IgD-negative memory B cell (primary cell): ENCODE data around the gene FOXP2. TPM values are rescaled to one million over a fixed set of nuclear protein-coding genes. Genes with fewer than 3 reads are reported as not detected.
A peak's percentile ranks its signal among the peaks of the same experiment; 100 is the strongest.
"Not testable (repeated sequence)": the region's sequence is repeated elsewhere in the genome, so short reads cannot be mapped to it uniquely, and the experiment has no call there.

Source experiments
- H3K27ac Mint-ChIP-seq, 3 donors: one replicate each; pipeline ENCODE4 v1.8.0; 2020 to 2022; ENCODE audit warnings: mild to moderate bottlenecking in 3 of 3, mixed read lengths in 3 of 3, moderate library complexity in 1 of 3
- H3K27me3 Mint-ChIP-seq: one replicate; pipeline ENCODE4 v1.8.0; 2021; ENCODE audit warnings: mixed read lengths
- H3K36me3 Mint-ChIP-seq: one replicate; pipeline ENCODE4 v1.8.0; 2020; ENCODE audit warnings: mild to moderate bottlenecking, mixed read lengths
- H3K4me1 Mint-ChIP-seq, 3 donors: one replicate each; pipeline ENCODE4 v1.8.0; 2020 to 2022; ENCODE audit warnings: mixed read lengths in 3 of 3, mild to moderate bottlenecking in 1 of 3
- H3K4me3 Mint-ChIP-seq, 4 donors: one replicate each; pipeline ENCODE4 v1.8.0; 2020 to 2022; ENCODE audit warnings: mild to moderate bottlenecking in 4 of 4, mixed read lengths in 4 of 4, moderate library complexity in 3 of 4
- H3K9me3 Mint-ChIP-seq, 3 donors: one replicate each; pipeline ENCODE4 v1.8.0; 2020 to 2021; ENCODE audit warnings: mixed read lengths in 3 of 3, mild to moderate bottlenecking in 1 of 3
- polyA plus RNA-seq: library from polyadenylated mRNA; unstranded; fragments of 300-500 nt; fragmentation: Illumina TruSeq; gene quantifications from one replicate; pipeline ENCODE4 v1.2.3, GENCODE V29; 2021

Gene FOXP2
- polyA plus RNA-seq, 1 donor from 2014 or later = not detected

- peaks cover 0 to 4% (median 3%) of the 10 kb centered on the region in 3 donors for H3K9me3 Mint-ChIP-seq
- H3K27me3 Mint-ChIP-seq = no peaks in the 10 kb centered on the region
- peaks cover 0 to 1% (median 0%) of the 10 kb centered on the region in 3 donors for H3K4me1 Mint-ChIP-seq
- H3K4me3 Mint-ChIP-seq = no peak overlapping the region
- no peaks in the 10 kb centered on the region for H3K36me3 Mint-ChIP-seq
- no peak overlapping the region for H3K27ac Mint-ChIP-seq
Measured at GRCh38 chr7:114569220-114569619, 154.6 kb downstream of the FOXP2 start.

- Mint-ChIP-seq H3K27ac (no peak overlapping the region), H3K9me3 (no peaks in the 10 kb centered on the region), H3K27me3 (no peaks in the 10 kb centered on the region), H3K4me1 (peaks cover 0 to 1% (median 0%) of the 10 kb centered on the region in 3 donors), H3K36me3 (no peaks in the 10 kb centered on the region), H3K4me3 (no peak overlapping the region)
Measured at GRCh38 chr7:114574384-114574783, 159.8 kb downstream of the FOXP2 start.

- H3K36me3 Mint-ChIP-seq = no peaks in the 10 kb centered on the region
- H3K27ac Mint-ChIP-seq = no peak overlapping the region
- no peaks in the 10 kb centered on the region for H3K4me1 Mint-ChIP-seq
- no peaks in the 10 kb centered on the region for H3K27me3 Mint-ChIP-seq
- no peaks in the 10 kb centered on the region for H3K9me3 Mint-ChIP-seq
- H3K4me3 Mint-ChIP-seq = no peak overlapping the region
Measured at GRCh38 chr7:114575098-114575497, 160.5 kb downstream of the FOXP2 start.

GRCh38 chr7:114580963-114581362 is 166.3 kb downstream of the FOXP2 start:
- H3K4me1 Mint-ChIP-seq, H3K9me3 Mint-ChIP-seq, H3K27me3 Mint-ChIP-seq, H3K4me3 Mint-ChIP-seq, H3K27ac Mint-ChIP-seq, H3K36me3 Mint-ChIP-seq: not testable (repeated sequence)

- Mint-ChIP-seq H3K27ac (no peak overlapping the region), H3K27me3 (no peaks in the 10 kb centered on the region), H3K4me1 (no peaks in the 10 kb centered on the region), H3K4me3 (no peak overlapping the region), H3K36me3 (no peaks in the 10 kb centered on the region), H3K9me3 (no peaks in the 10 kb centered on the region)
Measured at GRCh38 chr7:114588506-114588905, 173.9 kb downstream of the FOXP2 start.

- Mint-ChIP-seq H3K4me1 (no peaks in the 10 kb centered on the region), H3K4me3 (no peak overlapping the region), H3K27me3 (no peaks in the 10 kb centered on the region), H3K27ac (no peak overlapping the region), H3K36me3 (no peaks in the 10 kb centered on the region), H3K9me3 (no peaks in the 10 kb centered on the region)
Measured at GRCh38 chr7:114589436-114589835, 174.8 kb downstream of the FOXP2 start.

- Mint-ChIP-seq H3K4me1 (no peaks in the 10 kb centered on the region), H3K9me3 (no peaks in the 10 kb centered on the region), H3K27me3 (no peaks in the 10 kb centered on the region), H3K36me3 (no peaks in the 10 kb centered on the region), H3K27ac (no peak overlapping the region), H3K4me3 (no peak overlapping the region)
Measured at GRCh38 chr7:114590298-114590697, 175.7 kb downstream of the FOXP2 start.

- H3K36me3 Mint-ChIP-seq = no peaks in the 10 kb centered on the region
- no peaks in the 10 kb centered on the region for H3K9me3 Mint-ChIP-seq
- H3K27ac Mint-ChIP-seq = no peak overlapping the region
- H3K4me3 Mint-ChIP-seq = no peak overlapping the region
- no peaks in the 10 kb centered on the region for H3K4me1 Mint-ChIP-seq
- H3K27me3 Mint-ChIP-seq = no peaks in the 10 kb centered on the region
Measured at GRCh38 chr7:114598946-114599345, 184.3 kb downstream of the FOXP2 start.

GRCh38 chr7:114606100-114606499 is 191.5 kb downstream of the FOXP2 start:
- Mint-ChIP-seq H3K9me3 (no peaks in the 10 kb centered on the region), H3K36me3 (no peaks in the 10 kb centered on the region), H3K27me3 (no peaks in the 10 kb centered on the region), H3K27ac (no peak overlapping the region), H3K4me1 (no peaks in the 10 kb centered on the region), H3K4me3 (no peak overlapping the region)

GRCh38 chr7:114608822-114609221 is 194.2 kb downstream of the FOXP2 start:
- H3K9me3 Mint-ChIP-seq, H3K36me3 Mint-ChIP-seq, H3K4me3 Mint-ChIP-seq, H3K4me1 Mint-ChIP-seq, H3K27me3 Mint-ChIP-seq, H3K27ac Mint-ChIP-seq: not testable (repeated sequence)

GRCh38 chr7:114620208-114620607 is 205.6 kb downstream of the FOXP2 start:
- Mint-ChIP-seq H3K9me3 (peaks cover 0 to 3% (median 0%) of the 10 kb centered on the region in 3 donors), H3K27me3 (peaks cover 3% of the 10 kb centered on the region), H3K4me3 (no peak overlapping the region), H3K4me1 (no peaks in the 10 kb centered on the region), H3K27ac (no peak overlapping the region), H3K36me3 (no peaks in the 10 kb centered on the region)

GRCh38 chr7:114622221-114622620 is 207.6 kb downstream of the FOXP2 start:
- peaks cover 0 to 3% (median 0%) of the 10 kb centered on the region in 3 donors for H3K9me3 Mint-ChIP-seq
- H3K4me3 Mint-ChIP-seq = no peak overlapping the region
- H3K36me3 Mint-ChIP-seq = no peaks in the 10 kb centered on the region
- no peaks in the 10 kb centered on the region for H3K4me1 Mint-ChIP-seq
- H3K27ac Mint-ChIP-seq = no peak overlapping the region
- H3K27me3 Mint-ChIP-seq = peaks cover 3% of the 10 kb centered on the region

GRCh38 chr7:114623146-114623545 is 208.5 kb downstream of the FOXP2 start:
- no peak overlapping the region for H3K4me3 Mint-ChIP-seq
- no peaks in the 10 kb centered on the region for H3K4me1 Mint-ChIP-seq
- H3K27ac Mint-ChIP-seq = no peak overlapping the region
- no peaks in the 10 kb centered on the region for H3K36me3 Mint-ChIP-seq
- no peaks in the 10 kb centered on the region for H3K9me3 Mint-ChIP-seq
- peaks cover 3% of the 10 kb centered on the region for H3K27me3 Mint-ChIP-seq

GRCh38 chr7:114627231-114627630 is 212.6 kb downstream of the FOXP2 start:
- no peaks in the 10 kb centered on the region for H3K36me3 Mint-ChIP-seq
- H3K27me3 Mint-ChIP-seq = no peaks in the 10 kb centered on the region
- no peak overlapping the region for H3K4me3 Mint-ChIP-seq
- no peak overlapping the region for H3K27ac Mint-ChIP-seq
- H3K9me3 Mint-ChIP-seq = no peaks in the 10 kb centered on the region
- H3K4me1 Mint-ChIP-seq = no peaks in the 10 kb centered on the region

- no peaks in the 10 kb centered on the region for H3K27me3 Mint-ChIP-seq
Measured at GRCh38 chr7:114628362-114628761, 213.7 kb downstream of the FOXP2 start.

GRCh38 chr7:114629762-114630161 is 215.1 kb downstream of the FOXP2 start:
- H3K4me3 Mint-ChIP-seq = peak overlapping the region in 1 of 4 donors; percentile 5
- H3K27me3 Mint-ChIP-seq = no peaks in the 10 kb centered on the region
- no peak overlapping the region for H3K27ac Mint-ChIP-seq
- H3K4me1 Mint-ChIP-seq = no peaks in the 10 kb centered on the region
- no peaks in the 10 kb centered on the region for H3K36me3 Mint-ChIP-seq
- no peaks in the 10 kb centered on the region for H3K9me3 Mint-ChIP-seq

More at GRCh38 chr7:114628362-114628761, 213.7 kb downstream of the FOXP2 start:
- Mint-ChIP-seq H3K27ac (no peak overlapping the region), H3K36me3 (no peaks in the 10 kb centered on the region), H3K4me3 (no peak overlapping the region), H3K4me1 (no peaks in the 10 kb centered on the region), H3K9me3 (no peaks in the 10 kb centered on the region)
